ENCODE measurements around the gene KRTAP2-3. TPM values are rescaled to one million over a fixed set of nuclear protein-coding genes. Genes with fewer than 3 reads are reported as not detected.
"Not testable (repeated sequence)": the region's sequence is repeated elsewhere in the genome, so short reads cannot be mapped to it uniquely, and the experiment has no call there.

Gene KRTAP2-3
- total RNA-seq, 1 experiment from 2014 or later = 6.3 TPM

GRCh38 chr17:41105347-41105746 lies 45.4 kb upstream of the KRTAP2-3 start, which contains the start of gene KRTAP4-9:
Gene KRTAP4-9 (plus strand): TSS chr17:41105389. CDS start chr17:41105389, 0 bp downstream.
- H2AFZ ChIP-seq (ENCODE audit: low read depth, low read length, poor library complexity, severe bottlenecking); CTCF ChIA-PET; RAD21 ChIA-PET (ENCODE audit: low non-redundant PET in 1 of 2, low total read pairs in 2 of 2, uncharacterized antibody in 2 of 2, unreplicated experiment in 2 of 2); H3K79me2 ChIP-seq (ENCODE audit: insufficient read depth, low read length); DNase-seq (ENCODE audit: low read depth, low spot score); H3K9me3 ChIP-seq (ENCODE audit: control insufficient read depth in 1 of 2, insufficient read depth in 1 of 2, low read depth in 1 of 2, low read length in 2 of 2); POLR2A ChIA-PET; H3K27me3 ChIP-seq (ENCODE audit: insufficient read depth, low read length); H3K9me2 ChIP-seq (ENCODE audit: insufficient read depth); intact Hi-C loops (cut with micrococcal nuclease); ATAC-seq; BruUV-seq (replicated peaks); H4K20me1 ChIP-seq (ENCODE audit: insufficient read depth): not testable (repeated sequence)
- Histone ChIP-seq H3K27ac (ENCODE audit: low read depth, low read length) (peak within 1 kb of the TSS; percentile 75), H3K4me1 (ENCODE audit: control insufficient read depth in 1 of 2, insufficient read depth in 2 of 2, low read length in 2 of 2) (peaks cover 13 to 47% of the 10 kb centered on the region in 2 experiments), H3K9ac (ENCODE audit: low read length) (peak within 1 kb of the TSS; percentile 50), H3K36me3 (ENCODE audit: control insufficient read depth in 1 of 2, insufficient read depth in 2 of 2, low read length in 2 of 2) (peaks cover 0 to 16% of the 10 kb centered on the region in 2 experiments; a peak in 2 of 4 replicates), H3K4me2 (ENCODE audit: low read length) (peak within 1 kb of the TSS; percentile 59), H3K4me3 (replicated peaks in 1 of 2; ENCODE audit: low read depth in 1 of 2, low read length in 2 of 2) (peak within 1 kb of the TSS; percentile 28 to 44)
- 0 out of 2 replicates have a peak, but pooled peaks have one; percentile 3 for TF ChIP-seq REST (IDR thresholded peaks at IDR 0.05; ENCODE audit: low read depth)

GRCh38 chr17:41104386-41105038 lies 44.6 kb upstream of the KRTAP2-3 start:
- BruUV-seq (replicated peaks) = TSS peak; percentile 97
- H3K9me3 ChIP-seq (ENCODE audit: control insufficient read depth in 1 of 2, insufficient read depth in 1 of 2, low read depth in 1 of 2, low read length in 2 of 2); DNase-seq (ENCODE audit: low read depth, low spot score); H3K79me2 ChIP-seq (ENCODE audit: insufficient read depth, low read length); POLR2A ChIA-PET; H4K20me1 ChIP-seq (ENCODE audit: insufficient read depth); intact Hi-C loops (cut with micrococcal nuclease); H3K27me3 ChIP-seq (ENCODE audit: insufficient read depth, low read length); CTCF ChIA-PET; H3K9me2 ChIP-seq (ENCODE audit: insufficient read depth); H2AFZ ChIP-seq (ENCODE audit: low read depth, low read length, poor library complexity, severe bottlenecking); RAD21 ChIA-PET (ENCODE audit: low non-redundant PET in 1 of 2, low total read pairs in 2 of 2, uncharacterized antibody in 2 of 2, unreplicated experiment in 2 of 2): not testable (repeated sequence)
- peak overlapping the region; percentile 75 for H3K27ac ChIP-seq (ENCODE audit: low read depth, low read length)
- peak overlapping the region; percentile 59 for H3K4me2 ChIP-seq (ENCODE audit: low read length)
- ATAC-seq = peak; percentile 85
- H3K9ac ChIP-seq (ENCODE audit: low read length) = peak overlapping the region; percentile 50
- H3K4me3 ChIP-seq (replicated peaks in 1 of 2; ENCODE audit: low read depth in 1 of 2, low read length in 2 of 2) = peak overlapping the region; percentile 28 to 44
- peaks cover 0 to 16% of the 10 kb centered on the region in 2 experiments; a peak in 2 of 4 replicates for H3K36me3 ChIP-seq (ENCODE audit: control insufficient read depth in 1 of 2, insufficient read depth in 2 of 2, low read length in 2 of 2)
- TF ChIP-seq JUND (IDR thresholded peaks at IDR 0.05) (peak; percentile 56), FOSL1 (IDR thresholded peaks at IDR 0.05; ENCODE audit: low read depth) (peak; percentile 47; the same call in 1 of the 2 replicates)
- H3K4me1 ChIP-seq (ENCODE audit: control insufficient read depth in 1 of 2, insufficient read depth in 2 of 2, low read length in 2 of 2) = peaks cover 13 to 52% of the 10 kb centered on the region in 2 experiments

All from HCT116 (cell line).